ENCODE measurements around the gene DHX32. TPM values are rescaled to one million over a fixed set of nuclear protein-coding genes. Genes with fewer than 3 reads are reported as not detected.

The DHX32 gene
- total RNA-seq, 2 donors from 2014 or later, result 64.0 to 86.3 TPM

DNA sequence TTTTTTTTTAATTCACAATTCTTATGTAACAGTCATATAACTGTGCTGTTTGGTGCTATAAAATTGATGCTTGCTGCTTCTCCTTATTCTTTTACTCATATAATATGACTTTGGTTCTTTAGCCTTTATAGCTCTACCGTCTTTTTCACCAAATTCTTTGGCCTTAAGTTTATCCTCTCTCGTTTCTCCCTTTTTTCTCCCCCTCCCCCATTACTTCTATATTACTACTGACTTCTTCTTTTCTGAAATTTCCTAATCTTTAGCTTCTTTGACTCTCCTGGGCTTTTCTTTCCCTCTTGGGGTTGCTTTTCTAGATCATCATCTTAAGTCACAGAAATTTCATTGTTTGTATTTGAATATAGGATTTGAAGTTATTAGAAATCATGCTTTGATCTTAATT lies 54.0 kb downstream of the DHX32 start:
- Histone ChIP-seq H3K27me3 (no peaks in the 10 kb centered on the region), H3K9me3 (no peaks in the 10 kb centered on the region), H3K9ac (ENCODE audit: low read depth in 2 of 2, low read length in 2 of 2) (no peak overlapping the region), H3K36me3 (peaks cover 10% of the 10 kb centered on the region), H3K4me1 (peaks cover 5% of the 10 kb centered on the region), H3K27ac (no peak overlapping the region), H3K4me3 (no peak overlapping the region)
- TF ChIP-seq, protein P1, sequence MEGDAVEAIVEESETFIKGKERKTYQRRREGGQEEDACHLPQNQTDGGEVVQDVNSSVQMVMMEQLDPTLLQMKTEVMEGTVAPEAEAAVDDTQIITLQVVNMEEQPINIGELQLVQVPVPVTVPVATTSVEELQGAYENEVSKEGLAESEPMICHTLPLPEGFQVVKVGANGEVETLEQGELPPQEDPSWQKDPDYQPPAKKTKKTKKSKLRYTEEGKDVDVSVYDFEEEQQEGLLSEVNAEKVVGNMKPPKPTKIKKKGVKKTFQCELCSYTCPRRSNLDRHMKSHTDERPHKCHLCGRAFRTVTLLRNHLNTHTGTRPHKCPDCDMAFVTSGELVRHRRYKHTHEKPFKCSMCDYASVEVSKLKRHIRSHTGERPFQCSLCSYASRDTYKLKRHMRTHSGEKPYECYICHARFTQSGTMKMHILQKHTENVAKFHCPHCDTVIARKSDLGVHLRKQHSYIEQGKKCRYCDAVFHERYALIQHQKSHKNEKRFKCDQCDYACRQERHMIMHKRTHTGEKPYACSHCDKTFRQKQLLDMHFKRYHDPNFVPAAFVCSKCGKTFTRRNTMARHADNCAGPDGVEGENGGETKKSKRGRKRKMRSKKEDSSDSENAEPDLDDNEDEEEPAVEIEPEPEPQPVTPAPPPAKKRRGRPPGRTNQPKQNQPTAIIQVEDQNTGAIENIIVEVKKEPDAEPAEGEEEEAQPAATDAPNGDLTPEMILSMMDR (IDR thresholded peaks at IDR 0.05), result no peak
- DNase-seq, result no peak
- intact Hi-C loops (cut with DNase I), result no loop called here

DNA sequence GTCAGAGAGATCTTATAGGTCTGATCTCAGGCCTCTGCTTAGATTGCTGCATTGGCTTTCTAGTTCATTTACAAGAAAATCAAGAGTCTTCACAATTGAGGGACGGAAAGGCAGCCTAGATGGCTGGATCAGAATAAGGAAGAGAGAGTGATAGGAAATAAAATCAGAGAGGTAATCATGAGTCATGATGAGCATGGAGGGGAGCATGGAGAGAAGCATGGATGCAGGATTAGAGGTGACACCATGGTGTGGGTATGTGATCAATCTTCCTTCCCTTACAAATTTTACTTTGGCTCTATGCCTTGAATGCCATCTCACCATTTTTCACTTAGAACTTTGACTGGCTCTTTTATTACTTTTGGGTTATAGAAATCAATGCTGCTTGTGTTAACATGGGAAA lies 56.4 kb downstream of the DHX32 start:
- peaks cover 5% of the 10 kb centered on the region for H3K4me1 ChIP-seq
- peak overlapping the region in 1 of 2 donors; percentile 91 for H3K9ac ChIP-seq (ENCODE audit: low read depth in 2 of 2, low read length in 2 of 2)
- DNase-seq, result no peak
- no peaks in the 10 kb centered on the region for H3K27me3 ChIP-seq
- no peak overlapping the region for H3K27ac ChIP-seq
- TF ChIP-seq, protein P1 (IDR thresholded peaks at IDR 0.05), result no peak
- H3K9me3 ChIP-seq, result no peaks in the 10 kb centered on the region
- H3K4me3 ChIP-seq, result no peak overlapping the region
- H3K36me3 ChIP-seq, result peaks cover 7% of the 10 kb centered on the region
- intact Hi-C loops (cut with DNase I), result loop anchor here (5.0 kb wide), 1 partner anchor 102 kb away; no protein-coding TSS in a partner anchor

DNA sequence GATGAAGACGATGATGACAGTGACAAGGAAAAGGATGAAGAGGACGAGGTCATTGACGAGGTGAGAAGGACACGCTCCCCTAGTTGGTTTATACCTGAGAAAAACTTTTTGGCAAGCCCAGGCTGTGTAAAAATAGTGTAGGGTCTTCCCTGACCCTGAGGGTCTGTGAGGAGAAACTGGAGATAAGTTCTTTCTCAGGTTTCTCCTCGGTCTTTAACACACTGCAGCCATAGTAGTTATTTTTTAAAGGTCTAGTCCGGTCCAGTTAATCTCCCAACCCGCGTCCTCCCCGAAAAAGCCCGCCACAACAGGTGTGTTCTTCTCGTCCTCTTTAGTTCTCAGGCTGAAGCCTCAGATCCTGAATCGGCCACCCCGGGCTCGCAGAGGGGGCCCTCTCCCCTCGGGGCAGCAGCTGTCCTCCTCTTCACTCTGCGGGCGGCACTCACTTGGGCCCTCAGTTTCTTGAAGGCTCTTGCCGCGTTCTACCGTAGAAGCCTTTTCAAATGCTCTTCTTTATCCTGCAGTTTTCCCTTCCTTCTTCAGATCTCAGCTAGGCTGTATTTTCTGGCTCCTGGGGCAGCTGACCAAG lies 57.3 kb downstream of the DHX32 start:
- H3K27me3 ChIP-seq, result no peaks in the 10 kb centered on the region
- no peaks in the 10 kb centered on the region for H3K9me3 ChIP-seq
- peaks cover 5% of the 10 kb centered on the region for H3K4me1 ChIP-seq
- H3K36me3 ChIP-seq, result peaks cover 7% of the 10 kb centered on the region
- H3K9ac ChIP-seq (ENCODE audit: low read depth in 2 of 2, low read length in 2 of 2), result peak overlapping the region; percentile 82 to 91
- peak; percentile 25 for DNase-seq
- intact Hi-C loops (cut with DNase I), result loop anchor here (5.0 kb wide), 1 partner anchor 101 kb away; no protein-coding TSS in a partner anchor
- peak overlapping the region; percentile 83 for H3K4me3 ChIP-seq
- TF ChIP-seq, protein P1 (IDR thresholded peaks at IDR 0.05), result no peak
- peak overlapping the region; percentile 76 for H3K27ac ChIP-seq

DNA sequence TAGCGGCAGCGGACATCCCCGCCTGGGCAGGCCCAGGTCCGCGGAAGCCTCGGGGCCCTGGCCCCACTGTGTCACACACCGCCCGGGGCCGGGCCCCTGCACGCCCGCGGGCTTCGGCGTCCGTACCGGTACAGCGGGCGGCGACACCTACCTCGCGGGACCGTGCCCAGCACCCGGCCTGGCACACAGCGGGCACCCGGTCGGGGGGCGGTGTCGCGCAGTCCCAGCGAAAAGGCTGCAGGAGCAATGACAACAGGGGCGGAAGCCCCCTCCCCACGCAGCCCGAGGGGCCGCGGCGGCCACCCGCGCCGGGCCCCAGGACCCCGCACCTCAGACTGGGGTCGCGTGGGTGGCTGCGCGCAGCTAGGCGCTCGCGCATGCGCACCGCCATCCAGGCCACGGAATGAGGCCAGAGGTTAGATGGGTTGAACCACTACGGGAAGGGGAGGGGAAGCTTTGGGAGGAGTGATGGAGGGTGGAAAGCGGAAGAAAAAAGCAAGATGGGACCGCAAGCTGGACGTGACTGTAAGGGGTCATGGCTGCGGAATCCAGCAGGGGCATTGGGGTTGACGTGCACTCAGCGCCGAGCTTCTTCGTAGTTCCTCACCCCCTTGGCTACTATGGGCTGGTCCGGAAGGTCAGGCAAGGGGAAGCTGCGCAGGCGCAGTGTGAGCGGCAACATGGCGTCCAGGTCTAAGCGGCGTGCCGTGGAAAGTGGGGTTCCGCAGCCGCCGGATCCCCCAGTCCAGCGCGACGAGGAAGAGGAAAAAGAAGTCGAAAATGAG lies 58.0 kb downstream of the DHX32 start, which contains the start of the genes BCCIP and UROS:
BCCIP (plus strand) TSS at position 669 of the 785 bp plus-strand sequence; CDS start at position 681, 12 bp downstream.
UROS (minus strand) TSS at position 381 of the 785 bp plus-strand sequence. CDS start 6,759 bp downstream, outside the sequence.
- TF ChIP-seq, protein P1 (IDR thresholded peaks at IDR 0.05), result no peak
- Histone ChIP-seq H3K9ac (ENCODE audit: low read depth in 2 of 2, low read length in 2 of 2) (peak within 1 kb of the TSS; percentile 82 to 91), H3K4me3 (peak within 1 kb of the TSS; percentile 83), H3K27me3 (no peaks in the 10 kb centered on the region), H3K9me3 (no peaks in the 10 kb centered on the region), H3K27ac (peak within 1 kb of the TSS; percentile 76), H3K36me3 (peaks cover 6% of the 10 kb centered on the region), H3K4me1 (peaks cover 5% of the 10 kb centered on the region)
- DNase-seq, result peak; percentile 91
- intact Hi-C loops (cut with DNase I), result loop anchor here (5.0 kb wide), 1 partner anchor 101 kb away; no protein-coding TSS in a partner anchor

DNA sequence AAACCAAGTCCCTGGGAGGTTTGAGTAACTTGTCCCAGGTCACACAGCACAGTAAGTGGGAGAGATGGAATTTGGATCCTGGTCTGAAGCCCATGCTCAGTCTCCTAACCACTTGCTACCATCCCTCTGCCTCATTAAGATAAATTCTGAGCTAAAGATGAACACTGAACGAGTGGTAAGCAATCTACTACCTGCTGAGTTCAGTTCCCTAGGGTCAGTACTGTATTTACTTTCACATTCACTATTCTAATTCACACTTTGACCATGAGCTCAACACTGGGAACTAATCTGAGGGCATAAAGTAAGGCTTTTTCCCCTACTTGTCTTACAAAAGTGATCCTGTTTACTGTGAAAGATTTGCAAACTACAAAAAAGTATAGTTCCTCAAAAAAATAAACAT lies 60.4 kb downstream of the DHX32 start:
- Histone ChIP-seq H3K4me3 (no peak overlapping the region), H3K27ac (no peak overlapping the region), H3K27me3 (no peaks in the 10 kb centered on the region), H3K4me1 (peaks cover 5% of the 10 kb centered on the region), H3K9ac (ENCODE audit: low read depth in 2 of 2, low read length in 2 of 2) (no peak overlapping the region), H3K36me3 (no peaks in the 10 kb centered on the region), H3K9me3 (no peaks in the 10 kb centered on the region)
- no peak for DNase-seq
- intact Hi-C loops (cut with DNase I), result loop anchor here (5.0 kb wide), 1 partner anchor 98 kb away; no protein-coding TSS in a partner anchor
- TF ChIP-seq, protein P1 (IDR thresholded peaks at IDR 0.05), result no peak

Data from colonic mucosa (tissue), 4 donors.